Natural killer cell (primary cell): ENCODE measurements around the gene KCTD21. TPM values are rescaled to one million over a fixed set of nuclear protein-coding genes. Genes with fewer than 3 reads are reported as not detected.

ENCODE experiments used
- ATAC-seq, 3 donors: fragments of 150-1000 bp in 2 of 3; fragments of 200-7000 bp in 1 of 3; cut with Tn5 transposase; 1 replicate in 1 of 3; 2 replicates in 2 of 3; pipeline ENCODE4 v1.10.0; 2021; ENCODE audit warnings: mild to moderate bottlenecking in 2 of 3, moderate library complexity in 2 of 3
- DNase-seq, 2 donors: peaks; one replicate each; pipeline versions ENCODE4 v3.0.0 to v3.0.0-alpha.2; 2013 to 2021; ENCODE audit warnings: mixed read lengths in 1 of 2
- H3K27ac ChIP-seq: one replicate; pipeline ENCODE4 v1.5.1; 2013; ENCODE audit warnings: mild to moderate bottlenecking, low read length
- H3K27me3 ChIP-seq: one replicate; pipeline ENCODE4 v1.6.1; 2013; ENCODE audit warnings: low read length; ENCODE audit not compliant: control insufficient read depth, insufficient read depth
- H3K36me3 ChIP-seq: one replicate; pipeline ENCODE4 v1.6.1; 2013; ENCODE audit warnings: low read length; ENCODE audit not compliant: control insufficient read depth, insufficient read depth
- H3K4me1 ChIP-seq: one replicate; pipeline ENCODE4 v1.6.1; 2013; ENCODE audit warnings: low read length; ENCODE audit not compliant: control insufficient read depth, insufficient read depth
- H3K4me3 ChIP-seq: one replicate; pipeline ENCODE4 v1.5.1; 2013; ENCODE audit warnings: low read length
- H3K9me3 ChIP-seq: one replicate; pipeline ENCODE4 v1.6.1; 2013; ENCODE audit warnings: low read length; ENCODE audit not compliant: control insufficient read depth, insufficient read depth
- H3K27ac Mint-ChIP-seq, 2 donors: one replicate each; pipeline ENCODE4 v1.8.0; 2022; ENCODE audit warnings: mild to moderate bottlenecking in 2 of 2, mixed read lengths in 2 of 2, moderate library complexity in 1 of 2
- H3K27me3 Mint-ChIP-seq, 2 donors: one replicate each; pipeline ENCODE4 v1.8.0; 2022; ENCODE audit warnings: low read depth in 2 of 2, mixed read lengths in 2 of 2
- H3K36me3 Mint-ChIP-seq: one replicate; pipeline ENCODE4 v1.8.0; 2022; ENCODE audit warnings: mixed read lengths
- H3K4me1 Mint-ChIP-seq, 2 donors: one replicate each; pipeline ENCODE4 v1.8.0; 2022; ENCODE audit warnings: mixed read lengths in 2 of 2
- H3K4me3 Mint-ChIP-seq: one replicate; pipeline ENCODE4 v1.8.0; 2022; ENCODE audit warnings: mild to moderate bottlenecking, moderate library complexity, mixed read lengths
- H3K9me3 Mint-ChIP-seq, 2 donors: one replicate each; pipeline ENCODE4 v1.8.0; 2022; ENCODE audit warnings: mixed read lengths in 2 of 2
- CTCF ChIP-seq: fragments of 200-600 bp; IDR thresholded peaks from one replicate; pipeline ENCODE4 v1.8.0; 2022; ENCODE audit warnings: antibody characterized with exemption
- WGBS: methylation state at CpG from one replicate; pipeline ENCODE4 v1.1.7; 2013; ENCODE audit warnings: missing lambda C conversion rate; ENCODE audit not compliant: insufficient coverage; 5-methylcytosine and 5-hydroxymethylcytosine counted together
- intact Hi-C: fragments of 100-400 bp; cut with micrococcal nuclease; formaldehyde crosslinking; loops from one replicate; pipeline ENCODE4 v1.14.2; 2022
- total RNA-seq, 4 donors: library from RNA; stranded (reverse); fragments of 120-200 nt in 1 of 4; gene quantifications; one replicate each; pipeline versions ENCODE4 v1.2.3 to v1.2.4, GENCODE V29; 2013 to 2022

The KCTD21 gene
- total RNA-seq, 3 donors from 2014 or later (not counting 1 experiment from before 2014, with no cell fraction given): 1.7 to 2.7 (median 2.2) TPM

- DNase-seq (no peak), ATAC-seq (no peak)
- no peaks in the 10 kb centered on the region for H3K4me1 Mint-ChIP-seq
- Histone ChIP-seq H3K9me3 (no peaks in the 10 kb centered on the region), H3K4me3 (no peak overlapping the region), H3K27ac (no peak overlapping the region), H3K4me1 (no peaks in the 10 kb centered on the region), H3K27me3 (no peaks in the 10 kb centered on the region), H3K36me3 (no peaks in the 10 kb centered on the region)
- H3K27ac Mint-ChIP-seq: no peak overlapping the region
- H3K9me3 Mint-ChIP-seq: no peaks in the 10 kb centered on the region
- intact Hi-C loops: no loop called here
- no peaks in the 10 kb centered on the region for H3K36me3 Mint-ChIP-seq
- no peaks in the 10 kb centered on the region for H3K27me3 Mint-ChIP-seq
- no peak for TF ChIP-seq CTCF
- no peak overlapping the region for H3K4me3 Mint-ChIP-seq
These were observed 43.6 kb upstream of the KCTD21 start for GRCh38 chr11:78231962-78232501.

- TF ChIP-seq CTCF: no peak
- H3K4me3 Mint-ChIP-seq: no peak overlapping the region
- intact Hi-C loops: no loop called here
- no peaks in the 10 kb centered on the region for H3K9me3 Mint-ChIP-seq
- Histone ChIP-seq H3K4me3 (no peak overlapping the region), H3K27me3 (no peaks in the 10 kb centered on the region), H3K36me3 (no peaks in the 10 kb centered on the region), H3K4me1 (no peaks in the 10 kb centered on the region), H3K27ac (no peak overlapping the region), H3K9me3 (no peaks in the 10 kb centered on the region)
- no peak for ATAC-seq
- WGBS: 76% methylated on average over 7 of the region's 7 CpGs
- DNase-seq: no peak
- H3K4me1 Mint-ChIP-seq: no peaks in the 10 kb centered on the region
- H3K36me3 Mint-ChIP-seq: no peaks in the 10 kb centered on the region
- H3K27ac Mint-ChIP-seq: no peak overlapping the region
- H3K27me3 Mint-ChIP-seq: no peaks in the 10 kb centered on the region
These were observed 41.9 kb upstream of the KCTD21 start for GRCh38 chr11:78230161-78230877.

- Mint-ChIP-seq H3K9me3 (no peaks in the 10 kb centered on the region), H3K4me1 (no peaks in the 10 kb centered on the region), H3K27ac (no peak overlapping the region), H3K36me3 (no peaks in the 10 kb centered on the region), H3K4me3 (no peak overlapping the region), H3K27me3 (no peaks in the 10 kb centered on the region)
- DNase-seq (no peak), ATAC-seq (no peak)
- H3K27me3 ChIP-seq: no peaks in the 10 kb centered on the region
- H3K4me3 ChIP-seq: no peak overlapping the region
- H3K4me1 ChIP-seq: no peaks in the 10 kb centered on the region
- WGBS: 97% methylated on average over 2 of the region's 2 CpGs
- no peak overlapping the region for H3K27ac ChIP-seq
- no peak for TF ChIP-seq CTCF
- no peaks in the 10 kb centered on the region for H3K36me3 ChIP-seq
- intact Hi-C loops: no loop called here
- no peaks in the 10 kb centered on the region for H3K9me3 ChIP-seq
These were observed 40.7 kb upstream of the KCTD21 start for GRCh38 chr11:78229106-78229505.

GRCh38 chr11:78228467-78228866 lies 40.0 kb upstream of the KCTD21 start:
- H3K4me1 Mint-ChIP-seq: no peaks in the 10 kb centered on the region
- no peaks in the 10 kb centered on the region for H3K36me3 ChIP-seq
- no peak overlapping the region for H3K27ac ChIP-seq
- H3K9me3 ChIP-seq: no peaks in the 10 kb centered on the region
- H3K27me3 Mint-ChIP-seq: no peaks in the 10 kb centered on the region
- no peak overlapping the region for H3K4me3 ChIP-seq
- no peaks in the 10 kb centered on the region for H3K36me3 Mint-ChIP-seq
- 100% methylated on average over 3 of the region's 3 CpGs for WGBS
- TF ChIP-seq CTCF: no peak
- H3K27me3 ChIP-seq: no peaks in the 10 kb centered on the region
- H3K4me1 ChIP-seq: no peaks in the 10 kb centered on the region
- no peak overlapping the region for H3K4me3 Mint-ChIP-seq
- ATAC-seq (peak in 1 of 3 donors; percentile 33), DNase-seq (peak in 1 of 2 donors; percentile 52)
- no peak overlapping the region for H3K27ac Mint-ChIP-seq
- no peaks in the 10 kb centered on the region for H3K9me3 Mint-ChIP-seq
- intact Hi-C loops: no loop called here
